K562 (cell line): Measurements from ENCODE around the gene PPP1R14B. TPM values are rescaled to one million over a fixed set of nuclear protein-coding genes. Genes with fewer than 3 reads are reported as not detected.

ENCODE experiments used
- ATAC-seq: fragments of 200-7000 bp; cut with Tn5 transposase; 3 replicates; pipeline ENCODE4 v1.9.1; 2020; ENCODE audit warnings: moderate library complexity
- BruUV-seq: library from RNA; stranded (reverse); fragments of 400-500 nt; replicated peaks from 2 replicates; lab custom pipeline; 2021; lab: Mats Ljungman, UMichigan
- CTCF ChIA-PET: fragments of 300-600 bp; formaldehyde crosslinking; extraction: SDS; loops from one replicate; lab custom pipeline; 2021; ENCODE audit warnings: low intra/inter-chr PET ratio; lab: Yijun Ruan, JAX
- POLR2A ChIA-PET: fragments of 300-600, 350-650 bp; sonication (Branson Sonifier 250); formaldehyde crosslinking; extraction: SDS; loops from one replicate; lab custom pipeline; 2021; ENCODE audit warnings: antibody characterized with exemption, inconsistent platforms; lab: Yijun Ruan, JAX
- DNase-seq, 4 experiments: peaks; one replicate each; pipeline versions ENCODE4 v3.0.0 to v3.0.0-alpha.2; 2011 to 2018; ENCODE audit warnings: low spot score in 3 of 4, mixed read lengths in 3 of 4; ENCODE audit errors: extremely low read depth in 1 of 4
- FAIRE-seq: peaks from 2 replicates; lab custom pipeline; 2011; peaks lifted over from hg19 to GRCh38; lab: Jason Lieb, UNC
- H2AFZ ChIP-seq: 2 replicates; pipeline ENCODE4 v1.6.0; 2011; ENCODE audit warnings: low read depth, low read length, control low read depth, inconsistent platforms
- H3K27ac ChIP-seq: fragments of 200-600 bp; 3 replicates; pipeline ENCODE4 v1.8.0; 2011; ENCODE audit warnings: low read depth, mild to moderate bottlenecking, control low read depth, inconsistent platforms, low read length, moderate library complexity, mixed read lengths; ENCODE audit errors: extremely low read depth
- H3K27me3 ChIP-seq, 2 experiments: fragments of 300-600 bp in 1 of 2; 2 replicates in 1 of 2; 3 replicates in 1 of 2; pipeline versions ENCODE4 v1.6.0 to v1.8.0; 2011; ENCODE audit warnings: inconsistent platforms in 2 of 2, low read length in 2 of 2, mild to moderate bottlenecking in 1 of 2, mixed read lengths in 1 of 2, moderate library complexity in 1 of 2; ENCODE audit not compliant: control insufficient read depth in 2 of 2, insufficient read depth in 2 of 2
- H3K36me3 ChIP-seq: fragments of 300-600 bp; 3 replicates; pipeline ENCODE4 v1.8.0; 2011; ENCODE audit warnings: mild to moderate bottlenecking, low read length, inconsistent platforms; ENCODE audit not compliant: control insufficient read depth, insufficient read depth
- H3K4me1 ChIP-seq, 2 experiments: fragments of 200-600 bp in 1 of 2; replicated peaks in 1 of 2; 2 replicates in 1 of 2; 3 replicates in 1 of 2; pipeline versions ENCODE4 v1.5.1 to v1.8.0; 2011; ENCODE audit warnings: inconsistent platforms in 2 of 2, low read length in 2 of 2, mild to moderate bottlenecking in 1 of 2, mixed read lengths in 1 of 2, moderate library complexity in 1 of 2; ENCODE audit not compliant: control insufficient read depth in 2 of 2, insufficient read depth in 2 of 2
- H3K4me2 ChIP-seq: 2 replicates; pipeline ENCODE4 v1.6.1; 2011; ENCODE audit warnings: low read length, control low read depth, inconsistent platforms, mixed read lengths; ENCODE audit not compliant: insufficient read depth
- H3K4me3 ChIP-seq: fragments of 200-600 bp; sonication (generic), shearing (Covaris generic); 2 replicates; pipeline ENCODE4 v1.5.1; 2016; ENCODE audit warnings: control low read depth, inconsistent platforms
- H3K79me2 ChIP-seq: fragments of 200-600 bp; 3 replicates; pipeline ENCODE4 v1.8.0; 2011; ENCODE audit warnings: low read length, inconsistent platforms; ENCODE audit not compliant: control insufficient read depth, insufficient read depth
- H3K9ac ChIP-seq, 2 experiments: 2 replicates each; pipeline versions ENCODE4 v1.6.0 to v1.6.1; 2011; ENCODE audit warnings: low read depth in 2 of 2, low read length in 2 of 2, control low read depth in 1 of 2, inconsistent platforms in 1 of 2, mild to moderate bottlenecking in 1 of 2, mixed read lengths in 1 of 2; ENCODE audit not compliant: insufficient read depth in 1 of 2
- H3K9me1 ChIP-seq: one replicate; pipeline ENCODE4 v1.6.0; 2011; ENCODE audit warnings: inconsistent platforms, mild to moderate bottlenecking, low read length, moderate library complexity; ENCODE audit not compliant: control insufficient read depth, insufficient read depth
- H3K9me3 ChIP-seq: replicated peaks from 2 replicates; pipeline ENCODE4 v1.5.1; 2011; ENCODE audit warnings: low read depth, low read length, inconsistent platforms; ENCODE audit not compliant: control insufficient read depth, insufficient read depth
- H4K20me1 ChIP-seq: replicated peaks from 2 replicates; pipeline ENCODE4 v1.6.1; 2011; ENCODE audit warnings: low read length, inconsistent platforms, mixed read lengths; ENCODE audit not compliant: control insufficient read depth, insufficient read depth
- ARID2 ChIP-seq: fragments of 450-650 bp; IDR thresholded peaks from 2 replicates; pipeline ENCODE4 v1.6.1; 2017; ENCODE audit warnings: antibody characterized with exemption, mild to moderate bottlenecking
- ERF ChIP-seq: fragments of 450-650 bp; formaldehyde crosslinking; IDR thresholded peaks from 2 replicates; pipeline ENCODE4 v1.4.0; 2020; ENCODE audit warnings: mild to moderate bottlenecking, mixed read lengths
- HDAC1 ChIP-seq, 2 experiments: fragments of 450-650 bp; IDR thresholded peaks; 2 replicates each; pipeline ENCODE4 v1.6.1; 2016 to 2017; ENCODE audit warnings: inconsistent platforms in 1 of 2, mild to moderate bottlenecking in 1 of 2, moderate library complexity in 1 of 2
- KLF13 ChIP-seq: fragments of 450-650 bp; IDR thresholded peaks from 2 replicates; pipeline ENCODE4 v1.6.1; 2016; ENCODE audit warnings: missing genetic modification characterization, low read depth, mild to moderate bottlenecking, missing compliant biosample characterization, moderate library complexity, borderline replicate concordance
- L3MBTL2 ChIP-seq: fragments of 450-650 bp; IDR thresholded peaks from 2 replicates; pipeline ENCODE4 v1.6.1; 2016; ENCODE audit warnings: mild to moderate bottlenecking, moderate library complexity
- POLR2G ChIP-seq: fragments of 200-400 bp; formaldehyde crosslinking; IDR thresholded peaks from 2 replicates; pipeline ENCODE4 v1.6.1; 2017; ENCODE audit warnings: low read depth, mild to moderate bottlenecking, antibody characterized with exemption, low read length, moderate library complexity
- RBFOX2 ChIP-seq: fragments of 200-400 bp; formaldehyde crosslinking; IDR thresholded peaks from 2 replicates; pipeline ENCODE4 v1.6.1; 2017; ENCODE audit warnings: low read depth, mild to moderate bottlenecking, low read length, moderate library complexity
- ZBTB9 ChIP-seq: fragments of 450-650 bp; formaldehyde crosslinking; IDR thresholded peaks from 2 replicates; pipeline ENCODE4 v1.4.0; 2020; ENCODE audit warnings: mild to moderate bottlenecking, moderate library complexity
- ZNF41 ChIP-seq: fragments of 250-450 bp; sonication (Bioruptor Pico); conservative IDR thresholded peaks from 2 replicates; pipeline ENCODE4 v1.4.0; 2020; ENCODE audit warnings: mild to moderate bottlenecking
- WGBS: fragments of 100-300 bp; shearing (Covaris generic); methylation state at CpG from one replicate; pipeline ENCODE4 v1.1.6; 2016; ENCODE audit warnings: low coverage, mixed read lengths; ENCODE audit not compliant: insufficient coverage; ENCODE audit errors: missing lambda C conversion rate; 5-methylcytosine and 5-hydroxymethylcytosine counted together
- in situ Hi-C: fragments of 300-500 bp; cut with MboI; formaldehyde crosslinking; loops from 4 replicates; pipeline ENCODE4 v1.15.0; 2018; ENCODE audit warnings: inconsistent platforms, mixed read lengths
- intact Hi-C: fragments of 100-400 bp; cut with micrococcal nuclease; formaldehyde crosslinking; loops from 2 replicates; pipeline ENCODE4 v1.14.2; 2022
- polyA plus RNA-seq, 8 experiments: library from polyadenylated mRNA; depleted of rRNA in 4 of 8; stranded (reverse) in 5 of 8; unstranded in 3 of 8; fragments of >200 nt; fragmentation: Nextera tagmentation in 2 of 8; fragmentation: Illumina TruSeq in 1 of 8; extraction: Ambion mirVana in 2 of 8; extraction: Trizol in 1 of 8; gene quantifications; 2 replicates each; pipeline versions ENCODE4 v1.2.1 to v1.2.3, GENCODE V29; 2011 to 2014; ENCODE audit warnings: inconsistent platforms in 1 of 8, missing spikeins in 1 of 8
- total RNA-seq, 7 experiments: library from RNA; depleted of rRNA in 6 of 7; stranded (reverse); fragments of >200 nt in 6 of 7; fragmentation: Illumina TruSeq in 2 of 7; extraction: Trizol in 2 of 7; gene quantifications; 2 replicates each; pipeline versions ENCODE4 v1.2.1 to v1.2.3, GENCODE V29; 2011 to 2021; ENCODE audit warnings: low replicate concordance in 1 of 7

The PPP1R14B gene
- total and polyA plus RNA-seq, 9 of the 15 experiments (the other 6 are each of a cell fraction or from before 2014, with no cell fraction given): 7.7 to 566 (median 212) TPM

DNA sequence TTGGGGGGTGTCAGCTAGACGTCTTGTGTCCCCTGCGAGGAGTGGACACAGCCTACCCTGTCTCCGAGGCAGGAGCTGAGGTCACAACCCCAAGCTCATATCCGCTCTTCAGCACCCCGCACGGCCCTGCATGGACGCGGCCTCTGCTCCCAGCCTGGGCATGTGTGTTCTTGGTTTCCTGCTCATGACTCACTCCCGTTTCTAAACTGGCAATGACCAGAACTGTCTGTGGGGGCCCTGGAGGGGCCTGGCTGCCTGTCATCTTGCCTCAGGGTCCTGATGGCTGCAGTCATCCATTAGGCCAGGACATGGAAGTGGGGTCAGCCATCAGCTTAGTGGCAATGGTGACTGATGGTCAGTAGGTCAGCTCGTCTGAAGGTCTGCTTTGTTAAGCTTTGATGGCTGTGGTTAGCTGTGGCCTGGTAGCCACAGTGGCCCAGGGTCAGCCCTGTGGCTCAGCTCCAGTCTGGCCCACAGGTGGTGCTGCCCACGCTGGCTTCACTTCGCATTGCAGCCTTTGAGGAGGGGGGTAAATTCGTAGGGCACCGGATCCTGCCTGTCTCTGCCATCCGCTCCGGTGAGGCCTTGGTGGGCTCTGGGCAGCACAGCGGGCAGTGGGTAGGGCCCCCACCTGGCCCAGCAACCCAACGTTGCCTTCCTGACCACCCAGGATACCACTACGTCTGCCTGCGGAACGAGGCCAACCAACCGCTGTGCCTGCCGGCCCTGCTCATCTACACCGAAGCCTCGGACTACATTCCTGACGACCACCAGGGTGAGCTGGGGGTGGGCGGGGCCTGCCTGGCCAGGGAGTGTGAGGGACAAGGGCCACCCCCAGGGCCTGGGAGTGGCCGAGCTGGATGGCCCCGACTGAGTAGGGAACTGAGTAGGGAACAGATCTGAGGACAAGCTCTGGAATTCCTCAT is 16.5 kb upstream of the PPP1R14B start:
- Histone ChIP-seq H3K4me3 (no peak overlapping the region), H3K36me3 (peaks cover 89% of the 10 kb centered on the region), H3K9me1 (peaks cover 1% of the 10 kb centered on the region), H4K20me1 (0 out of 2 replicates have a peak, but pooled peaks cover 4% of the 10 kb centered on the region), H2AFZ (no peak overlapping the region), H3K9me3 (no peaks in the 10 kb centered on the region), H3K27me3 (no peaks in the 10 kb centered on the region), H3K9ac (peak overlapping the region in 1 of 2 experiments; percentile 67; a peak in 2 of 4 replicates), H3K4me1 (peaks cover 8 to 51% of the 10 kb centered on the region in 2 experiments), H3K4me2 (no peak overlapping the region), H3K27ac (no peak overlapping the region), H3K79me2 (peaks cover 4% of the 10 kb centered on the region; the same call in 1 of the 3 replicates)
- WGBS: 86% methylated on average over 27 of the region's 29 CpGs
- intact Hi-C loops (no loop called here), in situ Hi-C loops (no loop called here)
- no peak for DNase-seq
- FAIRE-seq: no peak
- no TSS peak for BruUV-seq
- TF ChIP-seq KLF13 (tag): no peak
- TF ChIP-seq ZBTB9 (CRISPR knock-in tag): no peak
- peak; percentile 52; the same call in 1 of the 2 replicates for TF ChIP-seq POLR2G
- peak; percentile 53 for TF ChIP-seq RBFOX2
- no peak for TF ChIP-seq ZNF41
- no peak for TF ChIP-seq ERF
- no peak for TF ChIP-seq ARID2
- TF ChIP-seq L3MBTL2: no peak
- TF ChIP-seq HDAC1 (IDR thresholded peaks at IDR 0.05): no peak
- CTCF ChIA-PET: no interaction called here
- ATAC-seq: no peak
- POLR2A ChIA-PET: interaction anchor here (0.6 to 2.4 kb wide), 6 partner anchors 7 to 66 kb away, joined by 3 to 7 read pairs (median 4); partner anchors contain the start of genes PLCB3 and PPP1R14B
